ENCODE data around the gene GRID2. TPM values are rescaled to one million over a fixed set of nuclear protein-coding genes. Genes with fewer than 3 reads are reported as not detected.

GRID2 gene
- total and polyA plus RNA-seq, 8 donors: 6.4 TPM; not detected in 7

GRCh38 chr4:93002240-93002639, 698.5 kb downstream of the GRID2 start:
- no peaks in the 10 kb centered on the region for H3K9me3 ChIP-seq
- no peak for TF ChIP-seq POLR2A (IDR thresholded peaks at IDR 0.05)
- no peak for TF ChIP-seq POLR2AphosphoS5 (IDR thresholded peaks at IDR 0.05)
- H3K4me3 ChIP-seq: no peak overlapping the region
- 75 to 89% (median 80%) methylated on average over 4 of the region's 4 CpGs for WGBS, 5 donors
- H3K27me3 ChIP-seq: no peaks in the 10 kb centered on the region
- no peaks in the 10 kb centered on the region for H3K36me3 ChIP-seq
- no peaks in the 10 kb centered on the region for H3K4me1 ChIP-seq
- DNase-seq: no peak
- intact Hi-C loops (cut with DNase I; ENCODE audit: low total_unique reads): no loop called here
- H3K27ac ChIP-seq: no peak overlapping the region

- no peaks in the 10 kb centered on the region for H3K36me3 ChIP-seq
- no peaks in the 10 kb centered on the region for H3K9me3 ChIP-seq
- no peak for TF ChIP-seq CTCF (IDR thresholded peaks at IDR 0.05)
- TF ChIP-seq POLR2AphosphoS5 (IDR thresholded peaks at IDR 0.05): no peak
- no peak for TF ChIP-seq POLR2A (IDR thresholded peaks at IDR 0.05)
- no peak for TF ChIP-seq EP300 (IDR thresholded peaks at IDR 0.05)
- no peak overlapping the region for H3K27ac ChIP-seq
- 79 to 96% (median 95%) methylated on average over 2 of the region's 2 CpGs for WGBS, 5 donors
- intact Hi-C loops (cut with DNase I; ENCODE audit: low total_unique reads): no loop called here
- no peak overlapping the region for H3K4me3 ChIP-seq
- no peaks in the 10 kb centered on the region for H3K27me3 ChIP-seq
- DNase-seq: no peak
- no peaks in the 10 kb centered on the region for H3K4me1 ChIP-seq
Measured at GRCh38 chr4:93016350-93016749, 712.6 kb downstream of the GRID2 start.

GRCh38 chr4:93018243-93018642, 714.5 kb downstream of the GRID2 start:
- no peak for DNase-seq
- no peak overlapping the region for H3K4me3 ChIP-seq
- 11 to 23% (median 15%) methylated on average over 2 of the region's 2 CpGs for WGBS, 5 donors
- no peaks in the 10 kb centered on the region for H3K27me3 ChIP-seq
- intact Hi-C loops (cut with DNase I; ENCODE audit: low total_unique reads): no loop called here
- no peaks in the 10 kb centered on the region for H3K36me3 ChIP-seq
- no peak overlapping the region for H3K27ac ChIP-seq
- no peak for TF ChIP-seq POLR2AphosphoS5 (IDR thresholded peaks at IDR 0.05)
- no peak for TF ChIP-seq CTCF (IDR thresholded peaks at IDR 0.05)
- no peak for TF ChIP-seq EP300 (IDR thresholded peaks at IDR 0.05)
- no peak for TF ChIP-seq POLR2A (IDR thresholded peaks at IDR 0.05)
- H3K9me3 ChIP-seq: no peaks in the 10 kb centered on the region
- H3K4me1 ChIP-seq: no peaks in the 10 kb centered on the region

- Histone ChIP-seq H3K36me3 (no peaks in the 10 kb centered on the region), H3K4me3 (no peak overlapping the region), H3K9me3 (no peaks in the 10 kb centered on the region), H3K27ac (no peak overlapping the region), H3K4me1 (no peaks in the 10 kb centered on the region), H3K27me3 (no peaks in the 10 kb centered on the region)
- DNase-seq: no peak
- intact Hi-C loops (cut with DNase I; ENCODE audit: low total_unique reads): no loop called here
- TF ChIP-seq POLR2A (IDR thresholded peaks at IDR 0.05) (no peak), EP300 (IDR thresholded peaks at IDR 0.05) (no peak), POLR2AphosphoS5 (IDR thresholded peaks at IDR 0.05) (no peak), CTCF (IDR thresholded peaks at IDR 0.05) (no peak)
Measured at GRCh38 chr4:93018806-93019205, 715.0 kb downstream of the GRID2 start.

- intact Hi-C loops (cut with DNase I; ENCODE audit: low total_unique reads): no loop called here
- 63 to 79% (median 74%) methylated on average over 1 of the region's 1 CpG for WGBS, 5 donors
Measured at GRCh38 chr4:93029769-93030168, 726.0 kb downstream of the GRID2 start.

More at GRCh38 chr4:93029769-93030168, 726.0 kb downstream of the GRID2 start:
- H3K36me3 ChIP-seq: no peaks in the 10 kb centered on the region
- no peaks in the 10 kb centered on the region for H3K9me3 ChIP-seq
- H3K4me1 ChIP-seq: no peaks in the 10 kb centered on the region
- DNase-seq: peak in 1 of 2 donors; percentile 21
- TF ChIP-seq POLR2AphosphoS5 (IDR thresholded peaks at IDR 0.05) (no peak), POLR2A (IDR thresholded peaks at IDR 0.05) (no peak), CTCF (IDR thresholded peaks at IDR 0.05) (no peak), EP300 (IDR thresholded peaks at IDR 0.05) (no peak)
- H3K4me3 ChIP-seq: no peak overlapping the region
- H3K27me3 ChIP-seq: no peaks in the 10 kb centered on the region
- no peak overlapping the region for H3K27ac ChIP-seq

All from stomach (tissue), 9 donors.